ENCODE measurements around the gene VEPH1.

VEPH1 gene

DNA sequence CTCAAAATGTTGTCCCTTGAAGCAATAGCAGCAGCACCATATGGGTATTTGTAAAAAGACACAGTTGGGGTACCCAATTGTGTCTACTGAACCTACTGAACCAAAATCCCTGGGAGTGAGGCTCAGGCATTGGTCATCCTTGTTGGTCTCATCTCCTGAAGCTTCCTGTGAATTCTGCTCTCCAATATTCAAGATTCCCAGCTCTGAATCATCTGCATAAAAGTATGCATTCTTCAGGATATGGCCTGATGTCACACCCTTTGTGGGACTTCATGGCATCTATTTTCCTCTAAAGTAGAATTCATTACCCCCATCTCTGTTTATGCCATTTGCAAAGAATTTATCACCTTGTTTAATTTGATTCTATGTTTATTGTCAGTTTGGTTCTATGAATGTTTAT lies 79.9 kb downstream of the VEPH1 start:
- peak; percentile 81 for DNase-seq

GRCh38 chr3:157420606-157421130 lies 82.5 kb downstream of the VEPH1 start:
- no peak for DNase-seq

- peak; percentile 50 for DNase-seq
Observed at GRCh38 chr3:157418104-157418503, 85.1 kb downstream of the VEPH1 start.

DNA sequence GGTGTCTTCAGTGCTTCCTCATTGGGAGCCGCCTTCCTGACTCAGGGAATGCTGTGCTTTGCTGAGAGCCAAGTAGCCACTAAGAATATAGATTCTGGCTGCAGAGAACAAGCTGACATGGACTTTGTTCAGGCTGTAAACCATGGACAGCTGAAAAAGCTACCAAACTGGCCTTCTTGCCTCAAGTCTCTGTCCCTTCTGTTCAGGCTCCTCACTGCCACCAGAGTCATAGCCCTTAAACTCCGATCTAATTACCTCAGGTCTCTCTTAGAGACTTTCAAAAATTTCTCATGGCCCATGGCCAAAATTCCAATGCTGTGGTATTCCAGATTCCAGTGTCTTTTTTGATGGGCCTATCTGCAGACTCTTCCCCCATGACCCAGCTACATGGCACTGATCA lies 86.0 kb downstream of the VEPH1 start:
- peak; percentile 79 for DNase-seq

DNA sequence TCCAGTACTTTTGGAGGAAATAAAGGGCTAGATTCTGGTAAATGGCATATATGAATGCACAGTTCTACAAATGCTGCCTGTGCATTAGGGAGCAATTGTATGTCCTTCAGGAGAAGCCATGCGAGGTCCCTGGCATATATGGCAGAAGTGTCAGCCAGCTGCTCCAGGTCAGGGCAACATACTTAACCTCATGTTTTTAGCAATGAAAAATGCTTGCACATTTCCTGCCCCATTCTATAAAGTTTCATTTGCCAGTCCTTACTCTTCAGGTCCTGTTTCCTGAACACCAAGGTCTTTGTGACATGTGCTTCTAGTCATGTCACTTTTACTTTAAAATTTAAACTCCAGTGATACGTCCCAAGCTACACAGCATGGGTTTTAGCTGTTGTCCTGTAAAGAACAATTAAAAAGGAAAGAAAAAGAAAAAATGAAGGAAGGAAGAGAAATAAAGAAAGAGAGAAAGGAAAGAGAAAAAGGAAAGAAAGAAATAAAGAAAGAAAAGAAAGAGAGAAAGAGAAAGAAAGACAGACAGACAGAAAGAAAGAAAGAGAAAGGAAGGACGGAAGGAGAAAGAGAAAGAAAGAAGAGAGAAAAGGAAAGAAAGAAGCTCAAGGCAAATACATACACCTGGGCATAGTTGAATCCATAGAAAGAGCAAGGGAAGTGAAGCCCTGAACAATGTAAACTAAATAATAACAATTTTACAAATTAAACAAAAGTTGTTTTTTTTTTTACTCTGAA lies 86.7 kb downstream of the VEPH1 start:
- DNase-seq: no peak

DNA sequence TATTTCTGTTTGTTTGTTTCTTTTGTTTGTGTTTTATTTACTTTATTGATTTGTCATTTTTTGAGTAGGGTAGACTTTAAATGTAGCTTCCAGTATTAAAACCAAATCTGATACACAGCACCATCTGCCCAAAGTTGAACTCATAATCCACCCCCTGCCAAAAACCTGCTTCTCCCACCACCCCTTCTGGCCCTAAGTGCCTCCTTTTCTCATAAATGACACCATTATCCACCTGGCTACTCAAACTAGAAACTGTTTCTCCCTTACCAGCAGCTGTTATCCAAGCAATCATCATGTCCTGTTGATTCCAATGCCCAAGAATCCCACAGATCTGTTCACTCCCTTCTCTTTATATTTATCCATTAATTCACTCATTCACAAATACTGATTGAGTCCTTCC lies 88.4 kb downstream of the VEPH1 start:
- DNase-seq: no peak

DNA sequence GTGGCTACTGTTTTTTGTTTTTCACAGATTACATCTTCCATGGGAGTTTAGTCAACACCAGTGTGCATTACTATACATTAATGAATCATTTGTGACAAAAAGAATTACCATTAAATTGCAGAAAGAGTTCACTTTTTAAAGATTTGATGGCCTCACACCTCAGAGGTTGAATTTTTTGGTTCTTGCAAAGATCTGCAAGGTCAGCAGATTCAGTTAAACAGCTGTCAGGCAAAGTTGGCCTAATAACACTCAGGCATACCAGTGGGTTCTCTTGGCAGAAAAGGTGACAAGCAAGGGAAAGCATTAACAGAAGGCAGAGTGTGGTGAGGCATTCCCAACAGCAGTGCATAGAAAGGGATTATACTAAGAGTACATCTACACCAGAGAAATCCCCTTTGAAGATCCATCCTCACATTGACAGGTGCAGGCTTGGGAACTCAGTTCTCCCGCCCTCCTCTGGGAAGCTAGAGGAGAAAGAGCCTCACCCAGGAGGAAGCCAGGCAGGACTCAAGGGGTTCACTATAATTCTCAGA lies 90.8 kb downstream of the VEPH1 start:
- no peak for DNase-seq

DNA sequence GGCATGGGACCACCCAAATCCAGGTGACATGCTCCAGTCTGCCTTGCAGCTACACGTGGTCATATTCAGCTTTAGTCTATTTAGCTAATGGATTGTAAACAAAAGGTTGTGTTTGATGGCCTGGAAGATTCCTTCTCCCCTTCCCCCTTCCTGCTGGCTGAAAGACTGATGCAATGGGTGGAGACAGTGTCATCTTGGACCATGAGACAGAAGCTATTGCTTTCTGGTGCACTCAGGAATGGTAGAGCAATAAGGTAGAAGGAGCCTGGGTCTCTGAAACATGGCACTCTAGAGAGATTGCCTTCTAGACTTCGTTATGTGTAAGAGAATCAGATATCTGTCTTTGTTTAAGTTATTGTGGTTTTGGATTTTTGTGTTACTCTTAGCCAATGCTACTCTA lies 92.3 kb downstream of the VEPH1 start:
- no peak for DNase-seq

DNA sequence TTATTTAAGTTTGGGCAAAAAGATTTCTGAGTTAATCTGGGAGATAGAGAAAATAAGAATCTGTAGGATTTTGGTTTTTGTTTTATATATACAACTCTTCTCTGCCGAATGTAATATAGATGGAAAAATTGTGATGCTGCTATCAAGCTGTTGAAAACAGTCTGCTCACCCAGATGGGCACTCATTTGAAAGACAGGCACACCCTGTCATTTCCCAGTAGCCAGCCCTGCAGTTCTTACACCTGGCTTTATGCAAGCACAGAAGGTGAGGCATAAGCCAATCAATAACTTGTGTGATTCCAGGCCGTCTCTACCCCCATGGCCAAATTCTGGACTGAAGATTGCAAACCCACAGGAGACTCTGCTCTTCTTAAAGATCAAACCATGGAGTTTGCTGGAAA lies 93.7 kb downstream of the VEPH1 start:
- no peak for DNase-seq

GRCh38 chr3:157408499-157409149 lies 94.6 kb downstream of the VEPH1 start:
- no peak for DNase-seq

GRCh38 chr3:157407769-157408168 lies 95.4 kb downstream of the VEPH1 start:
- DNase-seq: no peak

DNA sequence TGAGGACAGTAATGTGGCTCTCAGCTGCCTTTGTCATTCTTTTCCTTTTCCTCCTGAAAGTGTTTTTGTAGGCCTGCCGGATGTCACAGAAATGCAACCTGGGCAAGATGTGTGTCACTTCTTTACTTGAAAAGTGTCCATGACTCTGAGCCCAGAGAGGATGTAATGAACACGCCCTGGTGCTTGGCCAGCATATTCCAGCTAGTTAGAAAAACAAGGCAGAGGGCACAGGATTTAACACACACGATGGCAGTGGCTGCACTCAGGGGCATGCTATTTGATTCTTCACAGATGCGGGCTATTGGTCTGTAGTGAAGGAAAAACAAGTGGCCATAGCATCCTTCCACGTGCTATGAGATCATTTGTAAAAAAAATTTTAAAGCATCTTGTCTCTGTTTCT lies 96.8 kb downstream of the VEPH1 start:
- DNase-seq: no peak

- DNase-seq: peak; percentile 77
Observed at GRCh38 chr3:157405457-157405856, 97.8 kb downstream of the VEPH1 start.

DNA sequence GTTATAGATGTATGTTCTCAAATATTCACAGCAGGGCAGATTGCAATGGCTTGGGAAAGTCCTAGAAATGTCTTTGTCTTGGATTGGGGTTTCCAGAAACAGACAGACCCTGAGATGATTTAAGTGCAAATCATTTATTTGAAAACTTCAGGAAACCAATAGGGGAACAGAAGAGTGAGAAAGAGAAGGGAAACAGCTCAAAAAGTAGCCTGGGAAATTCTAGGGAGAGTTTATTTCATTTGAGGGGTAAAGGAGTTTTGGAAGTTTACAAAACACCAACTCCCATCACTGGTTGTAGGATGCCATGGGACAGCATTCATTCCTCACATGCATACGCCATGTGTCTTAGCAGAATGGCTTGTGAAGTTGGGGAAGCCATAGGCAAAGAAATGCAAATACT lies 98.8 kb downstream of the VEPH1 start:
- no peak for DNase-seq

DNA sequence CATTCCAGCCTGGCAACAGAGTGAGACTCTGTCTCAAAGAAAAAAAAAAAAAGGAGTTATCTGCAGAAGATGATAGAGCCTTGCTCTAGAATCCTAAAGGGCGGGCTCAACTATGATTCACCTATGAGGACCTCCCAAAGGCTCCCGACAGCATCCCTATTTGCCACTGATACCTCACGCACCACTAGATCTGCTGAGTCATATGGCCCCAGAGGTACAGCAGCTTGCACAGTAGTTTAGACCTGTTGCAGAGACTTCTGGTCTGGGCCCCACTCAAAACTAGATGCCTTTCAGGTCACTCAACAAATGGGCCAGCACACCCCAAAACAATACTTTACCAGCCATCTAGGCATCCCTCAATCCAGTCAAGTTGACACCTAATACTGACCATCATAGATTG lies 104.6 kb downstream of the VEPH1 start:
- DNase-seq: no peak

DNA sequence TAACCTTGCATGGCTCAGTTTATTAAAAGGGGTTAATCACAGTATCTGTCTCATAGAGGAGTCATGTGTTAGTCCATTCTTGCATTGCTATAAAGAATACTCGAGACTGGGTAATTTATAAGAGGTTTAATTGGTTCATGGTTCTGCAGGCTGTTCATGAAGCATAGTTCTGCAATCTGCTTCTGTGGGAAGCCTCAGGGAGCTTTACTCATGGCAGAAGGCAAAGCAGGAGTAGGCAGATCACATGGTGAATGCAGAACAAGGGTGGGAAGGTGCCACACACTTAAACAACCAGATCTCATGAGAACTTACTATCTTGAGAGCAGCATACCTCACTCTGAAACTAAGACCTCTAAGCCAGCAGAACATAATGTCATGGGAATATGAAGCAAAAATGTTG lies 108.8 kb downstream of the VEPH1 start:
- DNase-seq: no peak

- DNase-seq: peak; percentile 34
Observed at GRCh38 chr3:157393113-157393512, 110.1 kb downstream of the VEPH1 start.

DNA sequence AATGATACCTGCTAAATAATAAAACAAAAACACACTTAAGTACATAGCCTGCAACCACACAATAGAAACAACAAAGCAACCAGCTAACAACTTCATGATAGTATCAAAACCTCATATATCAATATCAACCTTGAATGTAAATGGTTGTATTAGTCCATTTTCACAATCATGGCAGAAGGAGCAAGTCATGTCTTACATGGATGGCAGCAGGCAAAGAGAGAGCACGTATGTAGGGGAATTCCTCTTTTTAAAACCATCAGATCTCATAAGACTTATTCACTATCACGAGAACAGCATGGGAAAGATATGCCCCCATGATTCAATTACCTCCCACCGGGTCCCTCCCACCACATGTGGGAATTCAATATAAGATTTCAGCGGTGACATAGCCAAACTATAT lies 111.1 kb downstream of the VEPH1 start:
- no peak for DNase-seq

GRCh38 chr3:157390713-157391515 lies 112.3 kb downstream of the VEPH1 start:
- DNase-seq: peak; percentile 36

DNA sequence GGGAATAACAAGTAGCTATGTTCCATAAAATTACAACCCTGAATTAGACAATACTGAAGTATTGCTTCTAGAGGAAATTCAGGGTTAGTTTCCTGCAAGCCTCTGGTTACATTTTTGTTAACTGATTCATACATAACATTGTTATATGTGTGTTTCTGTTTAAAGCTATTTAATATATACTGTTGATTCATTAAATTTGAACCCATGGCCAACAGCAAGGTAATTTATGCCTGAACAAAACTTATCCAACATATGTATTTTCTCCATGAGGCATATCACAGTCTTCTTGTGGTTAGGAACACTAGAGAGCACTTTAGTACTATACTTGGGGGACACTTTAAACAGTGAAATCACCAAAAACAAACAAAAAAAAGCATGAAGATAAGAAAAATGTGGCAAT lies 114.2 kb downstream of the VEPH1 start:
- DNase-seq: peak; percentile 61

DNA sequence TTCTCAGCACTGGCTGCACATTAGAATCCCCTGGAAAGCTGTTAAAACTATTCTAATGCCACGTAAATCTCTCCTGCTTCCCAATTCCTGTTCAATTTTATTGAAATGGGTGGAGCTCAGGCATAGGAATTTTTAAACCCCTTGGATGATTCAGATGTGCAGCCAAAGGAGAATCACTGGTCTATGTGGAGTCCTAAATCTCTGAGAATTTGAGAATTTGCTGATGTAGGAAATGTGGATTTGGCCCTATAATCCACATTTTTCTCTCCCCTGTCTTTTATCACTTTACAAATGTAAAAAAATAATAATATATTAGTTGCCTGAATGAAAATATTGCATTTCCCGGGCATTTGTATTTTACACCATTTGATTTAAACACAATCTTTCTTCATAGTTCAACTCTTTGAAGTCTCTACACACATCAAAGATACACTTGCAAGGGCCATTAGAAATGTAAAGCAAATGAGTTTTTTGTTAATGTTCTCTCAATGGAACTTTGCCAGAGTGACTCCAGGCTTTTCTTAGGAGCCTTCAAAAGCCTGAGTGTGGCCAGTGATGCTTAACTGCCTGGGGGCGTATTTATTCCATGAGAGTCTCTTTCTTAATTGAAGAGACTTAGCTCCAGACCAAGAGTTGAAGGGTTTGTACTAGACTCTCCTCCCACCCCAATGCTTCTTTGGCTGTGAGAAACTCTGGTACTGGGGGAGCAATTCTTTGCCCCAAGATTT lies 115.3 kb downstream of the VEPH1 start:
- peak; percentile 78 for DNase-seq

DNA sequence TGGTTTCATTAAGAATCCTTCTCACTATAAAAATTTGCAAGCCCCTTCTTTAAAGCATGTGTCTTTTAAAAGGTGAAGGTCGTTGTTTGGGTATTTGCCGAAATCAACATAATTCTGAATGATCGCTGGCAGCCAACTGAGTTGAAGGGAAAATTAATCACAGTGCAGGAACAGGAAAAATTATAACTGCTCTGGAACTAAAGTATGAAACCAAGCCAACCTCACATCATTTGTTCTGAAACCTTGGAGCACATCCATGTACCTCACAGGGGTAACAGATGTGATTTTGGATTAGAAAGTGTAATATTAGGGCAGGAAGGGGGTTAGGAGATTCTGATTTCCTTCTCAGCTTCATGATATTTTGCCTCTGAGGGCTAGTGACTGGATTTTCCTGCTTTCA lies 118.7 kb downstream of the VEPH1 start:
- DNase-seq: no peak

DNA sequence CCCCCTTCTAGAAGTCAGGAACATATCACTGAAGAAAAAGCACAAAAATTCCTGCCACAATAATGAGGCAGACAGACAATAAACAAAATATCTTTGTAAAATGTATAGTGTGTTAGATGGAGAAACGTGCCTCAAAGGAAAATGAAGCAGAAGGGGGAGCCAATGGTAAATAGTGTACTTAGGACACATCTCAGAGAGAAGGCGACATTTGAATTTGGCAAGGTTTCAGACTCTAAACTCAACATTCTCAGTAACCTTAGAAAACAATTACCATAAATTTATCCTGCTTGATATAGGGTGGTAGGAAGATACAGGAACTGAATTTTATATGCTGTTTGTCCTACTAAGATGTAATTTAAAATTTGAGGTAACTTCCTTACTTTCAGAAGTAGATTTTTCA lies 119.2 kb downstream of the VEPH1 start:
- DNase-seq: no peak

Data from EL (cell line).